ENCODE measurements around the gene CAPN15.

The CAPN15 gene

GRCh38 chr16:603933-604332, 76.4 kb downstream of the CAPN15 start:
- no peak for TF ChIP-seq CTCF (IDR thresholded peaks at IDR 0.05; ENCODE audit: low read depth, low read length, missing control alignments)
- no peak for DNase-seq (ENCODE audit: low read depth)
- H3K4me3 ChIP-seq (ENCODE audit: low read depth, low read length) = no peak overlapping the region
- in situ Hi-C loops (cut with HindIII; ENCODE audit: low sequenced_read_pairs) = no loop called here
